Prostate gland (tissue), 2 donors: ENCODE results near the gene FER. TPM values are rescaled to one million over a fixed set of nuclear protein-coding genes. Genes with fewer than 3 reads are reported as not detected.

Experiments
- DNase-seq: peaks from one replicate; pipeline ENCODE4 v3.0.0-alpha.2; 2019; ENCODE audit warnings: low spot score
- H3K27ac ChIP-seq, 2 donors: fragments of 200-600 bp; sonication (generic); 2 replicates each; pipeline ENCODE4 v1.5.1; 2017 to 2019
- H3K27me3 ChIP-seq: fragments of 200-600 bp; sonication (generic); replicated peaks from 2 replicates; pipeline ENCODE4 v1.5.1; 2019; ENCODE audit not compliant: insufficient read depth
- H3K36me3 ChIP-seq, 2 donors: fragments of 200-600 bp; sonication (generic); 1 replicate in 1 of 2; 2 replicates in 1 of 2; pipeline versions ENCODE4 v1.5.1 to v1.8.1; 2017 to 2019
- H3K4me1 ChIP-seq: fragments of 200-600 bp; sonication (generic); replicated peaks from 2 replicates; pipeline ENCODE4 v1.5.1; 2019
- H3K4me3 ChIP-seq, 2 donors: fragments of 200-600 bp; sonication (generic); 2 replicates each; pipeline ENCODE4 v1.5.1; 2017 to 2019
- H3K9me3 ChIP-seq: fragments of 200-600 bp; sonication (generic); 2 replicates; pipeline ENCODE4 v1.5.1; 2017
- POLR2A ChIP-seq: fragments of 450-650 bp; IDR thresholded peaks from one replicate; pipeline ENCODE4 v1.6.1; 2016; ENCODE audit warnings: antibody characterized with exemption, mild to moderate bottlenecking
- POLR2AphosphoS5 ChIP-seq: sonication (generic); formaldehyde crosslinking; IDR thresholded peaks from one replicate; pipeline ENCODE4 v1.6.1; 2017; ENCODE audit warnings: antibody characterized with exemption
- WGBS: methylation state at CpG from one replicate; pipeline ENCODE4 v1.1.5; 2018; 5-methylcytosine and 5-hydroxymethylcytosine counted together
- intact Hi-C: fragments of 100-400 bp; cut with DNase I; formaldehyde crosslinking; loops from one replicate; pipeline ENCODE4 v1.14.2; 2022
- total RNA-seq, 2 donors: library from RNA; depleted of rRNA; stranded (reverse); fragments of >200 nt; gene quantifications; one replicate each; pipeline ENCODE4 v1.1.0, GENCODE V29; 2016
- TF ChIP-seq, protein P1 (sequence below), 4 experiments: fragments of 200-600 bp in 2 of 4; fragments of 450-650 bp in 2 of 4; sonication (generic) in 2 of 4; IDR thresholded peaks; 1 replicate in 3 of 4; 2 replicates in 1 of 4; pipeline ENCODE4 v1.5.1; 2016 to 2019; ENCODE audit warnings: antibody characterized with exemption in 4 of 4, mild to moderate bottlenecking in 2 of 4, moderate library complexity in 2 of 4

The FER gene
- total RNA-seq, 2 donors from 2014 or later: 9.1 to 36.0 TPM

DNA sequence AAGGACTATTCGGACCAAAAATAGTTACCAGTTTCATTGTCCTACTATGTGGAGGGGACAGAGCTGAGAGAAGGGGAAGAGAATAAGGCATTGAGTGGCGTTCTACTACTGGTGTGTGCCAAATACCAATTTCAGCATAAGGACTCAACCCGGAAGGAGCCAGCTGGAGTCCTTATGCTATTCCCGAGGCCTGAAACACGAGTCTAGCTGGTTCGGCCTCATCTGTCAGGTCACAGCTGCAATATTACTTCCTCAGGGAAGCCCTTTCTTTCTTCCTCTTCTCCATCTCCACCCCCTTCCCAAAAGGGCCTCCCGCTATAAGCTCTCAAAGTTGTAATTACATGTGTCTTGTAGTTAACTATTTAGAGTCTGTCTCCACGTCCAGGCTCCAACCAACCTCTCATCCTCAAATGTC is 20.5 kb upstream of the FER start:
- no peaks in the 10 kb centered on the region for H3K9me3 ChIP-seq
- intact Hi-C loops: loop anchor here (10.0 kb wide), 1 partner anchor 338 kb away; no protein-coding TSS in a partner anchor
- peak; percentile 4 for TF ChIP-seq POLR2AphosphoS5
- TF ChIP-seq, protein P1, sequence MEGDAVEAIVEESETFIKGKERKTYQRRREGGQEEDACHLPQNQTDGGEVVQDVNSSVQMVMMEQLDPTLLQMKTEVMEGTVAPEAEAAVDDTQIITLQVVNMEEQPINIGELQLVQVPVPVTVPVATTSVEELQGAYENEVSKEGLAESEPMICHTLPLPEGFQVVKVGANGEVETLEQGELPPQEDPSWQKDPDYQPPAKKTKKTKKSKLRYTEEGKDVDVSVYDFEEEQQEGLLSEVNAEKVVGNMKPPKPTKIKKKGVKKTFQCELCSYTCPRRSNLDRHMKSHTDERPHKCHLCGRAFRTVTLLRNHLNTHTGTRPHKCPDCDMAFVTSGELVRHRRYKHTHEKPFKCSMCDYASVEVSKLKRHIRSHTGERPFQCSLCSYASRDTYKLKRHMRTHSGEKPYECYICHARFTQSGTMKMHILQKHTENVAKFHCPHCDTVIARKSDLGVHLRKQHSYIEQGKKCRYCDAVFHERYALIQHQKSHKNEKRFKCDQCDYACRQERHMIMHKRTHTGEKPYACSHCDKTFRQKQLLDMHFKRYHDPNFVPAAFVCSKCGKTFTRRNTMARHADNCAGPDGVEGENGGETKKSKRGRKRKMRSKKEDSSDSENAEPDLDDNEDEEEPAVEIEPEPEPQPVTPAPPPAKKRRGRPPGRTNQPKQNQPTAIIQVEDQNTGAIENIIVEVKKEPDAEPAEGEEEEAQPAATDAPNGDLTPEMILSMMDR (IDR thresholded peaks at IDR 0.05): no peak

DNA sequence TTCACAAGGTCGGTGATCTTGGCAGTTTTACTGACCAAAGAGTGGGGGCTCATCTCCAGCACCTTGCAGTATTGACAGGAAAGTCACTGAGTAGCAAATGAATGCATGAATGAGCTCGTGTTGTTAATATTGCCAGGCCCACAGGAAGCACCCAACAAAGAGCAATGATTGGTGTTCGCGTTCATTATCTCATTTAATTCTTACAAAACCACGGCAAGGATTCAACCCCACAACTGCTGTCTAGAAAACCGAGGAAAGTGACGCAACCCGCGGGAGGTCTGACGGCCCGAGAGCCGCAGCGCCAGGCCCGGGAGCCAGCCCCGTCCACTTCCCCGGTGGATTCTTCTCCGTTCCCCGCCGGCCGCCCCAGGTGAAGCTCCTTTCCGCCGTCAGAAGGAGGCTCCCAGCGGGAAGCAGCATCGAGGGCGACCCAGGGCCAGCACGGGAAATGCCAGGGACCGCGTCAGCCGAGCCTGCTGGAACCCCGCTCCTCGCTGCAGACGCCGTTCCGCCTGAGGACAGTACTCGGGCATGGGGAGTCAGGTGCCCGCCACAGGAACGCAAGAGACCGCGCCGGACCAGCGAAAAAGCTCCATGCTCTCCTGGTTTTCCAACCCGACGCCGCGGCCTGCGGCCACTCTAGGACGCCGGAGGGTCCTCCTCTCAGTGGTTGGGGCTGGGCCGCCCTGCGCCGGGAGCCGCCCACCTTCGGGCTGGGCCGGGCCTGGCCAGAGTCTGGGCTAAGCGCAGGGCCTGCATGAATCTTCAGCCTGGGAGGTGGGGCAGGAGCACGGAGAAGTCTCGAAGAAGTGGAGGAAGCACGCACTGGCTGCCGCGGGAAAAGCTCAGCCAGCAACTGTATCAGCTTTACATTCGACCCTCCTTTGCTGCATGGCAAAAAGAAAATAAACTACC is 19.8 kb upstream of the FER start:
- DNase-seq: peak; percentile 89
- under 1% methylated on average over 58 of the region's 61 CpGs for WGBS
- H3K9me3 ChIP-seq: no peaks in the 10 kb centered on the region
- peak overlapping the region; percentile 86 for H3K27ac ChIP-seq
- H3K36me3 ChIP-seq: no peaks in the 10 kb centered on the region
- TF ChIP-seq, protein P1 (IDR thresholded peaks at IDR 0.05): peak in 1 of 4 experiments; percentile 11
- TF ChIP-seq POLR2AphosphoS5 (peak; percentile 87), POLR2A (peak; percentile 79)
- H3K4me3 ChIP-seq: peak overlapping the region; percentile 61 to 64
- intact Hi-C loops: loop anchor here (2.0 to 10.0 kb wide), 2 partner anchors 19 to 337 kb away; partner anchors contain the start of gene FER
- H3K4me1 ChIP-seq: no peaks in the 10 kb centered on the region
- H3K27me3 ChIP-seq: no peaks in the 10 kb centered on the region

More for the DNA sequence above, 20.5 kb upstream of the FER start:
- no peaks in the 10 kb centered on the region for H3K27me3 ChIP-seq
- DNase-seq: peak; percentile 29
- no peaks in the 10 kb centered on the region for H3K4me1 ChIP-seq
- no peaks in the 10 kb centered on the region for H3K36me3 ChIP-seq
- H3K4me3 ChIP-seq: peak overlapping the region; percentile 61 to 64
- 17% methylated on average over 8 of the region's 8 CpGs for WGBS
- peak overlapping the region; percentile 86 for H3K27ac ChIP-seq

DNA sequence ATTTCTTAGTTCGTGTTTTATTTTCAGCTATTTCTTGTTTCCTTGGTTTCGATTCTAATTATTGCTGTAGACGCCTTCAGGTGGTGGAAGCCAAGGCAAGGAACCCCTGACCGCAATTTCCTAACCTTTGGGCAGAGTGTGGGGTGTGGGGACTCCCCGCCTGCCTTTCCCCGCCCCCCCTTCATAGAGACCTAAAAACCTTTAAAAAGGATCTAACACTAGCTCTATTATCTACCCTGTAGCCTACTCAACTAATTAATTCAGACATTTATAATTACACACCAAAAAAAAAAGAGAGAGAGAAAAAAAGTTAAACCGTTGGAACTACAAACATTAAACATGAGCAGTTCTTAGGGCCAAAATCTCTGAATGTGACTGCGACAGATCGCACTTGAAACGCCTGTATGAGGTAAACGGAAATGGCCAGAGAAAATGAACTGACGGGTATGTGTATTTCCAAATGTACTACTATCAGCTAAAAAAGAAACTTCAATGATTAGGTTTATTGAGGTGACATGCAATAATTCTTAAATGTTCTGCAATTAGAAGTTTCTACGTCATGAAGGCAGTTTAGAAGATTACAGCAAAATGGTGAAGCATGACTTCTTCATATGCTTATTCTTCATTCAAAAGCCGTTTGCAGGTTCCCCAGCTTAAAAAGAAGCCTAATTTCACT is 19.0 kb upstream of the FER start:
- Histone ChIP-seq H3K36me3 (no peaks in the 10 kb centered on the region), H3K4me3 (peak overlapping the region; percentile 61 to 64), H3K9me3 (no peaks in the 10 kb centered on the region), H3K4me1 (no peaks in the 10 kb centered on the region), H3K27ac (peak overlapping the region; percentile 86), H3K27me3 (no peaks in the 10 kb centered on the region)
- no peak for DNase-seq
- TF ChIP-seq POLR2AphosphoS5: no peak
- TF ChIP-seq, protein P1 (IDR thresholded peaks at IDR 0.05): no peak
- intact Hi-C loops: loop anchor here (2.0 to 10.0 kb wide), 2 partner anchors 18 to 336 kb away; partner anchors contain the start of gene FER
- WGBS: 40% methylated on average over 14 of the region's 14 CpGs

DNA sequence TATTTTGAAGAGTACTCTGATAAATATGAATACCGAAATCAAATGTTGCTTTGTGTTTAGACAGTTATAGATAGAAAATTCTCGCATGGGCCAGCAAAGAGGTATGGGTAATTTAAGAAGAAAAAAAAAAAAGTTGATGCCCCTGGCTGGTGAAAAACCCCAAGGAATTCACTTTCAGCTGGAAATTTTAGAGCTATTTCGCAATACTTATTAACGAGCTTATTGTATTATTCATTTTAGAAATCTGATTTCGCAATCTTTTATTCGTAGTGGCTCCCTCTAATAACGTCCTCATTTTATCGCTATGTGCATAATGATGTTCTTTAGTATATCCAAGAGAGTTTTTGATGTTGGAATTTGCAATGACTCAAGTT is 18.5 kb upstream of the FER start:
- Histone ChIP-seq H3K27ac (no peak overlapping the region), H3K36me3 (no peaks in the 10 kb centered on the region), H3K9me3 (no peaks in the 10 kb centered on the region), H3K4me1 (no peaks in the 10 kb centered on the region), H3K4me3 (no peak overlapping the region), H3K27me3 (no peaks in the 10 kb centered on the region)
- 74% methylated on average over 8 of the region's 8 CpGs for WGBS
- DNase-seq: no peak
- TF ChIP-seq, protein P1 (IDR thresholded peaks at IDR 0.05): no peak
- TF ChIP-seq POLR2AphosphoS5: no peak
- no peak for TF ChIP-seq POLR2A
- intact Hi-C loops: loop anchor here (2.0 to 10.0 kb wide), 2 partner anchors 18 to 336 kb away; partner anchors contain the start of gene FER
